Stimulated activated CD4-positive, alpha-beta T cell treated with anti-CD3 and anti-CD28 coated beads, Interleukin-12 subunit alpha, Interleukin-12 subunit beta, amount 100 ng/mL, for 4 hours (primary cell): ENCODE data around the gene PTPRD.
"Not testable (repeated sequence)": the region's sequence is repeated elsewhere in the genome, so short reads cannot be mapped to it uniquely, and the experiment has no call there.

Experiments
- DNase-seq: peaks from one replicate; pipeline ENCODE4 v3.0.0-alpha.2; 2020

Gene PTPRD

DNA sequence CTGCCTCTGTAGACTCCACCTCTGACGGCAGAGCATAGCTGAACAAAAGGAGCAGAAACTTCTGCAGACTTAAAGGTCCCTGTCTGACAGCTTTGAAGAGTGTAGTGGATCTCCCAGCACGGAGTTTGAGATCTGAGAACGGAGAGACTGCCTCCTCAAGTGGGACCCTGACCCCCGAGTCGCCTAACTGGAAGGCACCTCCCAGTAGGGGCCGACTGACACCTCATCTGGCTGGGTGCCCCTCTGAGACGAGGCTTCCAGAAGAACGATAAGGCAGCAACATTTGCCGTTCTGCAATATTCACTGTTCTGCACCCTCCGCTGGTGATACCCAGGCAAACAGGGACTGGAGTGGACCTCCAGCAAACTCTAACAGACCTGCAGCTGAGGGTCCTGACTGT, 1186.3 kb downstream of the PTPRD start:
- DNase-seq: not testable (repeated sequence)

DNA sequence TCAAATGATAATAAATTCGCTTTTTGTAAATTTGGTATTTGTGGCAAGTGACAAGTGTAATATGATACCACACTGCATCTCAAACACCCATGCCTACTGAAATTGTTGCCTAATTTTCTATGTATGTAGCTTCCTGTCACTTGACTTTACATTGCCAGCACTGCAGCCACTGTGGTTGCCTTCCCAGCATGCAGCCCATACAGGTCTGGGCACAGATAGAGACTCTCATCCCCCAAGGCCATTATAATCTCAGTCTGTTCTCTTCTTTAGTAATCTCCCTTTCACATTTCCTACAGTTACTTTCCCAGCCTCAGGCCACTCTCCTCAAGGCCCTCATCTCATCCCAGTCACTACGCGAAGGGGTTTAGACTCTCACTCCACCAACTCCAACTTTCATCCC, 1200.6 kb downstream of the PTPRD start:
- DNase-seq: no peak

DNA sequence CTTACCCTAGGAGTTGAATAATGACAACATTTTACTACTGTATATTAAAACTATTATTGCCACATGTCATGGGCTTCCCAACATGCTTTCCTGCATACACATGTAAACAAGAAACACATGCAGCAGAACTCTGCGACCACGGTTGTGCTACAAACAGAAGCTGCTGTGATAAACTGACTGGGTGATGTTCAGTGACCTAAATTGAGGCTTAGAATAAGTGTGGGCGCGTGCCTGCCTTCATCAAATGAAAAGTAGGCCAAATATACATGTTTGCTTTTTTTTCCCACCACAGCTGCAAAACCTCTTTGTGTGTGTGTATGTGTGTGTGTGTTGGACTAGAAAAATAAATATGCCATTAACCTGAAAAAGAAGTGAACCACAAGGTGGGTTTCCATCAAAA, 1202.1 kb downstream of the PTPRD start:
- no peak for DNase-seq

DNA sequence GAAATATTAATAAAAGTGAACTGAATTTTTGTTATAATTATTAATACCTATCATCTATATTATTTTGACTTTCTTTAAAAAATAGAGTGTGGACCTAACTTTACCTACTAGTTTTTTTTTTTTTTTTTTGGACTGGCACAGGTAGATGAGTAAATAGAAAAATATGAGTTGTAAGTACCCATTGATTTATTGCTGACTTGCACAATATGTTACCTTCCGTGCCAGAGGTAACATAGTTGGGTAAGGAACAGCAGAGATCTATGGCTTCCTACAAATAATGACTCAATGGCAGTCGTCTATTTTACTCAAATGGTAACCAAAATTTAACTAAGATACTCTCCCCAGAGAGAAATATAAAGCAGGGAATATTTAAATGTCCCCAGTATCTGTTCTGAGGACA, 1212.8 kb downstream of the PTPRD start:
- DNase-seq: no peak

- no peak for DNase-seq
These were observed 1216.3 kb downstream of the PTPRD start for GRCh38 chr9:9396518-9396917.

- DNase-seq: no peak
These were observed 1217.3 kb downstream of the PTPRD start for GRCh38 chr9:9395539-9395938.

DNA sequence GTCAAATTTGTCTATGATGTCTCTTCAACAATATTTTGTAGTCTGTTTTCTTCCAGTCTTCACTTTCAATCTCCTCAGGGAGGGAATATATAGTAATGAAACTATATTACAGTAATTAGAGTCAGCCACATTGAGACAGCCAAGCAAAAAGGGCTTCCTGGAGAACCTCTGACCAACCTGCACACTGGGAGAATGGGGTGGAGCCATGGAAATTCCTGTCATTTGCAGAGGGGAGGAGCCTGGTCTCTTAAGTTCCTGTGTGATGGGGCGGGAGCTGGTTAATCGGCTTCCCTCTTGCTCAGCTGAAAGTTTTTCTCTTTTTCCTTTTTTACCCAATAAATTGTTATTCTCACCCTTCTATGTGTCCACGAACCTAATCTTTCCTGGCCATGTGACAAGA, 1220.0 kb downstream of the PTPRD start:
- no peak for DNase-seq

DNA sequence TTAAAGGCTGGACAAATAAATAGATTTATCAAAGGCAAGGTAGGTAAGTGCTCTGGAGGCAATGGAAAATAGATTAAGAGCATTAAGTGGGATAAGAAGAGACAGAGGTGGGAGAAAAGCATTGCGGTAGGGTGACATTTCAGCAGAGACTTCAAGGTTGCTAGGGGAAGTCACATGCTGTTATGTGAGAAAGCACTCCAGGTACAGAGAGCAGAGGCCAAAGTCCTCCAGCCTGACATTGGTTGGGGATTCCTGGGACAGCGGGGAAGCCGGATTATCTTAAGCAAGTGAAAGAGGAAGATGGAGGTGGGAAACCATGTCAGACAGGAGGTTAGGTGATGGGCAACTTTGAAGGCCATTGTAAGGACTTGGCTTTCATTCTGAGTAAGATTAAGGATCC, 1222.9 kb downstream of the PTPRD start:
- DNase-seq: no peak

- no peak for DNase-seq
These were observed 1225.2 kb downstream of the PTPRD start for GRCh38 chr9:9387511-9388115.

GRCh38 chr9:9362332-9362731, 1250.5 kb downstream of the PTPRD start:
- no peak for DNase-seq

DNA sequence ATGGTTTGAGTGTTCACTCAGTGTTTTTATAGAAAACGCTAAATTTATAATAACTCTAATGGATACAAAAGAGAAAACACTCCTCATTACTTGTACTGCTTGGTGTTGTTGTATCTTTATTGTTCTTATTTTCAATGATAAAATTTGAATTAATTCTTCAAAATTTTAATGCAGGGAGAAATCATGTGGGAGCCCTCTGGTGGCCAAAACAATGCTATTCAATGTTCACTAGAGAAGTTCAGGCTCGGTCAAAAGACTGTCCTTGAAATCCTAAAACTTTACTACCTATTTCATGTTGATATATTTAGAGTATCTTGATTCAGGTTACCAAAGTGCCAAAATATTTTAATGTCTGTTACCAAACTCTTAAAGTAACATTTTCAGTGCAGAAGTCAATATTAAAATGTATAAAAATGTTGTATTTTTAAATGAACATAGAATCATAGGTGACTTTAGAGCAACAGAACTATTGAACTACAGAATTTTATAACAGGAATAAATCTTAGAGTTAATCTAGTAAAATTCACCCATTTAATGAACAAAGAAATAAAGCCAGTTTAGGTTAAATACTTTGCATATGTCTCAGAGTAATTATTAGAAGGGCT, 1259.8 kb downstream of the PTPRD start:
- DNase-seq: no peak

DNA sequence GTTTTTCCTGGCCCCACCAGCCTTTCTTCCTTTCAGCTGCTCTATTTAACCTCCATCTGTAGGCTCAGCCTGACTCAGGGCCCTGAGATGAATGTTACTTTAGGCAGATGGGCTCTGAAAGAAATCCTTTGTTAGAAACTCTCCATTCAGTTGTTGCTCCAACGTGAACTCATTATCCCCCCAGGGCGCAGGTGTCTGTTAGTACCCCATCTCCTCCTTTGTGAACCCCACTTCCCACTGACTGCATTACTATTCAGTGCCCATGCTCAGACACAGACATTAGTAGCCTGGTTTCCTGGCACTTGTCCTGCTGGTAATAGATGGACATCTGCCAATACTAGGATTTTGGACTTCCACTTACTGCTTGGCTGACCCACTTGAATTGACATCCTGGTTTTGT, 1271.6 kb downstream of the PTPRD start:
- DNase-seq: no peak

DNA sequence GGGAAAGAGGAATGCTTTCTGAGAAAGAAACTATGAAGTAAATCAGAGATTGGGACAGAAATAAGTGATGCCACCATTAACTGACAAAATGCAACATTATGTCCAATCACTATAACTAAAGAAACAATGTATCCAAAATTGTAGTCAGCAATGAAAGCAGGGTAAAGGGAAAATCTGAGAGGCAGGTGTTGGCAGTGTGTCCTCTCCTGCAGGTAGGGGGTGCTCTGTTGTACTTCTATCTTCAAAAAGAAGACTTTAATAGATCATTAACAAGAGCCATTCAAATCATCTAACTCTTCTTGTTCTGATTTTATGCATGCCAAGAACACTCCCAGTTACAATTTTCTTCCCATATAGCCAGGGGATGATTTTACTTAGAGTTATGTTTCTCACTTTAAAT, 1275.7 kb downstream of the PTPRD start:
- DNase-seq: no peak

GRCh38 chr9:9326749-9327148, 1286.1 kb downstream of the PTPRD start:
- no peak for DNase-seq

GRCh38 chr9:9319007-9319406, 1293.8 kb downstream of the PTPRD start:
- no peak for DNase-seq

DNA sequence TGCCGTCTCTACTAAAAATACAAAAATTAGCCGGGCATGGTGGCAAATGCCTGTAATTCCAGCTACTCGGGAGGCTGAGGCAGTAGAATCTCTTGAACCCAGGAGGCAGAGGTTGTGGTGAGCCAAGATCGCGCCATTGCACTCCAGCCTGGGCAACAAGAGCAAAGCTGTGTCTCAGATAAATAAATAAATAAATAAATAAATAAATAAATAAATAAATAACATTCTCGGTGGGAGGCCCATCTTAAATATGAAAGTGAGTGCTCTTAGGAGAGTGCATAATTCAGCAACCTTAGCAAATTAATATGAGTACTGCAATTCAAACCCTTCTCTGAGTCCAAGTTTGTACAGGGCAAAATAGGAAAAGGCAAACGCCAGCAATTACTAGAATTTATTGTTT, 1302.1 kb downstream of the PTPRD start:
- not testable (repeated sequence) for DNase-seq

GRCh38 chr9:9305600-9305999, 1307.2 kb downstream of the PTPRD start:
- DNase-seq: no peak

DNA sequence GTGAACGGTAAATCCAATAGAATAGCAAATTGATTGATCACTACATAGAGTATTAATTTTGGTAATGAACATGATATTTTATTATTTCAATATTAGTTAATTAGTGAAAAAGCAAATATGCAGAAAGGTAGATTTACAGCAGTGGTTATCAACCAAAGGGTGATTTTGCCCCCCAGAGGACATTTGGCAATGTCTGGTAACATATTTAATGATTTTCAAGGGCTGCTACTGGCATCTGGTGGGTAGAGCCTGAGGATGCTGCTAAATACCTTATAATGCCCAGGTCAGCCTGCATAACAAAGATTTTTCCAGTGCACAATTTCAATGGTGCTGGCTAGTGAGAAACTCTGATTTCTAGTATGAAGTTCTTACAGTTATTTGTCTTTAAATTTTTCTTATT, 1313.7 kb downstream of the PTPRD start:
- no peak for DNase-seq

GRCh38 chr9:9286001-9286400, 1326.8 kb downstream of the PTPRD start:
- no peak for DNase-seq

- DNase-seq: no peak
These were observed 1328.6 kb downstream of the PTPRD start for GRCh38 chr9:9284201-9284600.

DNA sequence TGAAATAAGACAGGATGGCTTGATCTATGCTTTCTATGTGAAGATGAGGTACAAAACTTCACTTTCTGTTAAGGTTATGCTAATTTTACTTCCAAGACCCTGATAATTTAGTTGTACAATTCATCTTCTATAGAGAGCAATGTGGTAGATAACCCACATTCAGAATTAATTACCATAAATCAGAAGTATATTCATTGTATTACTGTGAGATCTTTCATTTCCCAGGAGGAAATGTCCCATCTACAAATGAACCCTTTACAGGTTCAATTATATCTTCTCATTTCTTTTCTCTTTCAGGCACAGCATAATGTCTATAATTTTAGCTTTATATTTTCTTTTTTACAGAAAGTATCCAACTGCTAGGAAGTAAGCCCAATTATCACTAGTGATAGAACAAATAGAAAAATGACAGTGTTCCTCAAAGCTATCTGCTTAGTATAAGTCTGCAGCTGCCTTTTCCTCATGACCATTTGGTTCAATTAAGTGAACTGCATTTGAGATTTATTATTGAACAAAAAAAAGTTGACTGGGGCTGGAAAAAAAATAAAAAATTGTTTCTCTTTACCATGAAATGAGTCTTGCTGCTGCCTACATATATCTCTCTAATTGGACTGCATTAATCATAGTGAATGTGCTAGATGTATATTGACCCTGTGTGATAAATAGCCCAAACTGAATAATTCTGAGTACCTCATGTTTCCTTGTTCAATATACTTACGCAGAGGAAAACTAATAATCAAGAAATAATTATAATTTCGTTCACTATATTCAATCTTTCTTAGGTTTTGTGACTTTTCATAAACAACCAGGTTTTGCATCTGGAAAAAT, 1329.4 kb downstream of the PTPRD start:
- DNase-seq: no peak

- no peak for DNase-seq
These were observed 1337.2 kb downstream of the PTPRD start for GRCh38 chr9:9275601-9276000.

- DNase-seq: no peak
These were observed 1354.8 kb downstream of the PTPRD start for GRCh38 chr9:9257999-9258498.

DNA sequence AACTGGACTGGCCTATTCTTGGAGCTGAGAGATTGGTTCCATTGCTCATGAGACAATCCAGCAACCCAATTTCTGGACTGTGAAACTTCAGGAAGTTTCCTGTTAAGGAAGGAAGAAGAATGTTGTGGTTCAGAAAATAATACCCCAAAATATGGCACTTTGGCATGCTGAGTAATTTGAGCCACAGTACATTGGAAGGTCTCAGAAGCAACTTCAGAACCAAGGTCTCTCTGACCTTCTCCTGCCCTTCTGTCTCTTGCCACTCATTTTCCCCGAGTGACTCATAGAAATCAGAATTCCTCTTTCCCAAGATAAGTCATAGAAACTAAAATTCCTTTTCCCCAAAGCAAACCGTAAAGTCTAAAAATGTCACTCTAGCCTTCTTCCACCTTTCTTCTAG, 1366.1 kb downstream of the PTPRD start:
- DNase-seq: no peak
